ENCODE measurements around the gene COL16A1.
A peak's percentile ranks its signal among the peaks of the same experiment; 100 is the strongest.

The COL16A1 gene

DNA sequence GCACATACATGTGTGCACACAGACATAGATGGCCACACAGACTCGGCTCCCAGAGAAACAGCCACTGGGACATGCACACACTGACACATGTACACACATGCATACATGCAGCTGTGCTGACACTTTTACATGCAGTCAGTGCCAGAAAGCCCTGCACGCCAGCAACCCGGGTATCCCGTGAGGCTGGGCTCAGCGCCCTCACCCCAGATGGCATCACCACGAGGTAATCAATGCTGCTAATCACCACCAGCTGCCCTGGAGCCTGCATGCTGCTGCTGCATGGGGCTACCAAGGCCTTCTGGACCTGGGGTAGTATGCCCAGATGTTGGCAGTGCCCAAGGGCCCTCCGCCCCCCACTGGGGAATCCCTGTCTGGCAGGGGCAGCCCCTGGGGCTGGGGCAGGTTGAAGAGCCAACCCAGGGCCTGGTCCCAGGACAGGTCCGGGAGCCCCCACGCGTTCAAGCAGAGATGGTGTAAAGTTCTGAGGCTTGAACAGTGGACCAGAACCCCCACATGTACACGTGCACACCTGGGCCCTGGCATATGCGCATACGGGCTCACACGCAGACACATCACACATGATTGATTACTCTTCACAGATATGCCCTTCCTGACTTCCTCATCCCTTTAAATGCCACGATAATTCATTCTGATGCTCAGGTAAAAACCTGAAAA is 2.7 kb upstream of the COL16A1 start:
- DNase-seq (ENCODE audit: low read depth) = no peak

DNA sequence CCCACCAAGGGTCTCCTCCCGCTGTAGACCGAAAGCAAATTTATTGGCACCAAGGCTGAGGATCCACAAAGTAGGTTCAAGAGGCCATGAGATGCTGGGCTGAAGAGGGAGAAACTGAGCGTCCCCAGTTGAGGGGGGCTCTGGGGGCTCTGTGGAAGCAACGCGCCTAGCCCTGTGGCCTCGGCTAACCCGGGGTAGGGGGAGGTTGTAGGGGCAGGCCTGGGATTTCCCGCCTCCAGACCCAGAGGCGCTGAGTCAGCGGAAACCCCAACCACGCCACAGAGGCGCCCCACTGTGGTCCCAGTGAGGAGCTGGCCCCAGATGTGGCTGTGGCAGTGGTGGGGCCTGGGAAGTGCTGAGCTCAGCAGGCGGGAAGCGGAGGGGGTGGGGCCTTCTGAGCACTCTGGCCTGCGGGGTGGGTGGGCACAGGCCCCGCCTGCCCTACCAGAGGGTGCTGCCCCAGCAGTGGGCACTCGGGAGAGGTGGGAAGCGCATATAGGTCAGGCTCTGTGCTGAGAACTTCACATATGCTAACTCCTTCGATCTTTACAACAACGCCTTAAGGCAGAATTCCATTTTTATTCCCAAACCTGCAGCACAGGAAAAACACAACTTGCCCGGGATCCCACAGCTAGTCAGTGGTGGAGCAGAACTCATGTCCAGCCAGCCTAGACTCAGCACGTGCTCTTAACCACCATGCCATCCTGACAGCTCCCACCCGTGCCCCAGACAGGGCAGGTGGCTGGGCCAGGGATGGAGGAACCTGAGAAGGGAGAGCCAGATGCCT is 1.5 kb upstream of the COL16A1 start:
- peak; percentile 32 for DNase-seq (ENCODE audit: low read depth)

DNA sequence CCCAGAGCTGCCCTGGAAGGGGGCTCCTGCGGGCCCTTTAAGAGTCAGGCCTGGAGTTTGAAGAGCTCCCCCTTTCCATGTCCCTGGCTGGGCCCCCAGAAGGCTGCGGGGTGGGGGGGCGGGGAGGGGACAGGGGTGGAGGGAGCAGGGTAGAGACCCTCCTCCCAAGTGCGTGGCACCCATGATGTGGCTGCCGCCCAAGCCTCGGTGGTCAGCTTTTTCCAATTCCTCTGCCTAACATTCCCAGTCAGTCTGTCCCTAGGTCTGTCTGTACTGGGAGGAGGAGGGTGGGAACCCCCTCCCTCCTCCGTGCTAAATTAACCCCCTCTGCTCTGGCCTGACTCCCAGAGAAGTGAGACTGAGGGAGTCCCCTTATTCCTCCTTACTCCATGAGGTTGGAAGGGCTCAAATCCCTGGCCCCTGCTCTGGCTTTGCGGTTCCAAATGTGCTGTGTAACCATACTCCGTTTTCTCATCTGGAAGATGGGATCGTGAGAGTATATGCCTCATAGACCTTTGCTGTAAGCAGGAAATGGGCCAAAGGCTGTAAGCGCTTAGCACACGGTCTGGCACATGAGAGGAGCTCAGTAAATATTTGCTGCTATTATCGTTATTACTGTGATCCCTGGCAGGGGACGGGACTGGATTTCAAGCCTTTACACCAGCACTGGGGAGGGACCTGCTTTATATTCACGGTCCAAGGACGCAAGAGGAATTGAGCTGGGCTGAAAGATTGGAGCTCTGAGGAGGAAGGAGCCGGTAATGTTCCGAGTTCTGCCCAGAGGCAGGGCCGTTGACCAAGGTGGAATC is 658 bp upstream of the COL16A1 start:
- no peak for DNase-seq (ENCODE audit: low read depth)

DNA sequence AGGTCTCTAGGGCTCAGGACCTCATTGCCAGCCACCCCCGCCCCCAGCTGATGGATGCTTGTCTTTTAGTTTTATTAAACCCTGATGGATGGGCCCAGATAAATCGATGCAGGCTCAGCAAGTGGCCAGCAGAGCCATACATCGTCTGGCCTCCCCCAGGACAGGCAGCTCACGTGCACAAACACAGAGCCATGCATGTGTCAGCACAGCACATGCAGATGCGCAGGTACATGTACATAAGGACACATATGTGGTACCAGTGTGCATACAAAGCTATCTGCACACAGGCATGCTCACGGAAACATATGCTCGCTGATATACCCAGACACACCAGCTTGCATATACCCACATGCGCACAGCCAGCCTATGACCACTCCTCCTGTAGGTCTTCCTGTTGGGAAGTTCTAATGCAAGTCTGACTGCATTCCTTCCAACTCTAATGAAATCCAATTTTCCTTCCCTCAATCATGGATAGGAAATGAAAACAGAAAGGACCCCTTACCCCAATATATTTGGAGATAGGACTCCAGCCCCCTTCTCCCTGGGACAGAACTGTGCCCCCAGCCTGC is 897 bp downstream of the COL16A1 start:
- no peak for DNase-seq (ENCODE audit: low read depth)

DNA sequence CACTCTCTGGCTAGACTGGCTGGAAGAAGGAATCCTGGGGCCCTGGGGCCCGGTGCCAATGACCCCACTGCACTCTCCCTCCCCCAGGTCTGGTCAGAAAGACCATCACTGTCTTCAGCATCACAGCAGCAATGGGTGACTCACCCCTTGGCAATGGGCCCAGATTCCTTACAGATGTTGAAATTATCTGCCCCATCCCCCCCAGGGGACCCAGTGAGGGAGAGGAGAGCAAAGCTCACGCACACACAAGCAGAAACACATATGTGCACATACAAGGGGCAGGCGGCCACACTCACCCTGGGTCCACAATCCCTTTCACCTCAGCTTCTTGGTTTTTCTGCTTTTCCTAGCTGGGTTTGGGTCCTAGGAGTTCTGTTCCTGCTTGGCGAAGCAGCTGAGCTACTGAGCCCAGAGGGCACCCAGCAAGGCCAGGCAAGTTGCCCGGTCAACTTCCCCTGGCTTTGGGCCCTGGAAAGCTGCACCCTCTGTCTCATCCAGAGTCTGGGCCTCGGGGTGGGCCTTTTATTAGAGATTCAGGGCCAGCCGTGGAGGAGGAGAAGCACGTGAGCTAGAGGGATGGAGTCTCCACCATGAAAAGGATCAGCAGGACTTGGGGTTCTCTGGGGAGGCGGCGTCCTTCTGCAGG is 2.6 kb downstream of the COL16A1 start:
- DNase-seq (ENCODE audit: low read depth) = peak; percentile 20

DNA sequence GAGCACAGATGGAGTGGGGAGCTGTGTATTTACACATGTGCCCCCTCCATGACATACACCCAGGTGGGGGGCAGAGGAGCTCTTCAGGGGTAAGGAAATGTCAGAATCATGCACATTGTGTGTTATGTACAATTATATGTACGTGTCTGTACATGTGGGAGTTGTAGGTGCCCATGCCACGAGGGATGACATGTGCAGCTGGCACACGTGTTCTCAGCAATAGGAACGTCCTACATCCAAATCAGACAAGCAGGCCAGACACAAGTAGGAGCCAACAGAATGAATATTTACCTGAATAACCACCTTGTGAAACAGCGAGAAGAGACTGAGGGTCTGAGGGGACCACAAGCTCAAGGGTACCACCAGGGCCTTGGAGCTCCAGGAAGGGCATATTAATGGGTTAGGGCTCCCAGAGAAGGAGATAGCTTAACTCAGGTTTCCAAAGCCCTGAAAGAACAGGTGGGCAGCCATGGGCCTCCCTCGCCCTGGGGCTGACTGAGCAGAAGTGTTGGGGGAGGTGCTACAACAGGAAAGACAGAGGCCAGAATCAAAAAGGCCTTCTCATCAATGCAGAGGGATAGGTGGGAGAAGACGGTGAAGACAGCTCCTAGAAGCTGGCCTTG is 3.2 kb downstream of the COL16A1 start:
- no peak for DNase-seq (ENCODE audit: low read depth)

DNA sequence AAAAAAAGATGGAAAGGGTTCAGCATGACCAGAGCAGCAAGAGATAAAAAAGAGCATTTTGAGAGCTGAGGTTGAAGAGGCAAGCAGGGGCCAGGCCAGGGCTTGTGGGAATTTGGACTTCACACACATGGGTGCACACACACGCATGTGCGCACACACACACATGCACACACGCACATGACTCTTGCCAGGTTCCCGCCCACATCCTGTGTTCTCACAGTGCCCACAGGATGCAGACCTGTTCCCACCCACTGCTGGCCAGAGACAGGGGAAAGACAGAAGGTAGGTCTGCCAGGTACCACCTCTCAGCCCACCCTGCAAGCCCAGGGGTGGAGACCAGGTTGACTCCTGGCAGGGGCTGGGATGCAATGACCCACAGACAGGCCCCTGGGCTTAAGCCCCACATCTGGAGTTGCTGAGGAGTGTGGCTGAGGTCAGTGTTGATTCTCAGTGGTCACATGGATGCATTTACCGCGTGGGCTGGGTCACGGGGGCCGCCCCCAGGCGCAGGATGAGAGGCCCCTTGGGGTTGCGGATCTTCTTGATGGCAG is 4.4 kb downstream of the COL16A1 start:
- DNase-seq (ENCODE audit: low read depth) = no peak

DNA sequence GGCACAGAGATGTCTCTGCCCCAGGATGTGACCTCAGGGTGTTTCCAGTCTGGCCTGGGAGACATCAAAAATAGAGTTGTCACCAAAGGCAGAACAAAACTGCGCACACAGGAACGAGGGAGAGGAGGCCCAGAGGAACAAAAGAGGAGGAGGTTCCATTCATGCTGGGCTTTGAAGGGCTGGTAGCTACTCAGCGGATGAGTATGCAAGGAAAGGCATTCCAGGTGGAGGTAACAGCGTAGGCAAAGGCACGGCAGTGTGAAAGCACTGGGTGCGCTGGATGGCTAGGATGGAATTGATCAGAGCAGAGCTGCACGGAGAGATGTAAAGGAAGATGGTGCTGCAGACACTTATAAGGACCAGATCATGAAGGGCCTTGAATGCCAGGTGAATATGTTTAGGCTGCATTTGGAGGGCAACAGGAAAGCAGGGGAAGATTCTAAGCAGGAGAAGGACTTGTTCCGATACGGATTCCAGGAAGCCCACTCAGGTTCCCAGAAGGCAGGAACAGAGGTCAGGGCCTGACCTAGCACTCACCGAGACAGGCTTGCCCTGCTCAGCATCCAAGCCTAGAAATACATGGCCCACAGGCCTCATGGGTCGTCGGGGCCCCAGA is 6.3 kb downstream of the COL16A1 start:
- no peak for DNase-seq (ENCODE audit: low read depth)

DNA sequence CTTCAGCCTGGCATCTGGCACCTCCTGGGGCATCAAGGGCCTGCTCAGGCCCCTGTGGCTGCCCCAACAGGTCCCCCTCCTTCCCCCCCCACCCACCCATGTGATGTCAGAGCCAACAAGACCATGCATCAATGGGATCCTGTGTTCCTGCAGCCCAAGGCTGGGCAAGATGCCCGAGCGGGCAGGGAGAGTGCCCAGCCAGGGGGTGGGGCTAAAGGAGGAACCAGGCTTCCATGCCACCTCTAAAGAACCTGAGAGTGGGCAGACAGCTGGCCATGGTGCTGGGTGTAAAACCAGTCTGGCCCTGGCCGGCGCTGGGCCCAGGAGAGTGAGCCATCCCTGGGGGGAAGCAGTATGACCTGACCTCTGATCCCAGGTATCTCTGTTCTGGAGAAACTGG is 7.6 kb downstream of the COL16A1 start:
- no peak for DNase-seq (ENCODE audit: low read depth)

DNA sequence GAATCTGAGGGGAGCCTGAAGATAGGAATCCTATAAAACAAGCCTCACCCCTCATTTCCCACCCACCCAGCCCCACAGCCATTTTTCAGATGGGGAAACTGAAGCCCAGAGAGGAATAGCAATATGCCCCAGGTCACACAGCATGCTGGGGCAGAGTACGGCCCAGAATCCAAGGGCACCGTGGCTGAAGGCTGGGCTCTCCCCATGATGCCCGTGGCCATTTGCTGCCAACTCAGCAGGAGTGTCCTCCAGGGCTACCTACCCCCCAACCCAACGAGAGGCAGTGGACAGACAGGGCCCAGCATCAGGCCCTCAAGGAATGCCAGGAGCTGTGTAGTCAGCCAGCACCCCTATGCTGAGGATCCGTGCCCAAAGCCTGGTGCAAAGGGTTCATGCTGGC is 8.5 kb downstream of the COL16A1 start:
- DNase-seq (ENCODE audit: low read depth) = no peak

DNA sequence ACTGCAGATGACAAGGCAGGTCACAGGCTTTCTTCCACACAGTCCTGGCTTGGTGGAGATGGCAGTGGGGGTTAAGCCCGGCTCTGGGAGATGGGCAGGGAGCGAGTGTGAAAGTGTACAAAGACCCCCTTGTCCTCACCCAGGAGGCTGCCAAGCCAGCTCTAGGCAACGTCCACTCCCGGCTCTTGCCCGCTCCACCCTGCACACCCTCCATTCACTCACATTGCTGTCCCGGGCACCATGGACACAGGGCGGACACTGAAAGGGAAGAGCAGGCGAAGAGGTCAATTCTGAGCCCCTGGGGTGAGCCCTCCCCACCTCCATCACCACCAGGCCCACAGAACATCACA is 8.9 kb downstream of the COL16A1 start:
- DNase-seq (ENCODE audit: low read depth) = no peak

DNA sequence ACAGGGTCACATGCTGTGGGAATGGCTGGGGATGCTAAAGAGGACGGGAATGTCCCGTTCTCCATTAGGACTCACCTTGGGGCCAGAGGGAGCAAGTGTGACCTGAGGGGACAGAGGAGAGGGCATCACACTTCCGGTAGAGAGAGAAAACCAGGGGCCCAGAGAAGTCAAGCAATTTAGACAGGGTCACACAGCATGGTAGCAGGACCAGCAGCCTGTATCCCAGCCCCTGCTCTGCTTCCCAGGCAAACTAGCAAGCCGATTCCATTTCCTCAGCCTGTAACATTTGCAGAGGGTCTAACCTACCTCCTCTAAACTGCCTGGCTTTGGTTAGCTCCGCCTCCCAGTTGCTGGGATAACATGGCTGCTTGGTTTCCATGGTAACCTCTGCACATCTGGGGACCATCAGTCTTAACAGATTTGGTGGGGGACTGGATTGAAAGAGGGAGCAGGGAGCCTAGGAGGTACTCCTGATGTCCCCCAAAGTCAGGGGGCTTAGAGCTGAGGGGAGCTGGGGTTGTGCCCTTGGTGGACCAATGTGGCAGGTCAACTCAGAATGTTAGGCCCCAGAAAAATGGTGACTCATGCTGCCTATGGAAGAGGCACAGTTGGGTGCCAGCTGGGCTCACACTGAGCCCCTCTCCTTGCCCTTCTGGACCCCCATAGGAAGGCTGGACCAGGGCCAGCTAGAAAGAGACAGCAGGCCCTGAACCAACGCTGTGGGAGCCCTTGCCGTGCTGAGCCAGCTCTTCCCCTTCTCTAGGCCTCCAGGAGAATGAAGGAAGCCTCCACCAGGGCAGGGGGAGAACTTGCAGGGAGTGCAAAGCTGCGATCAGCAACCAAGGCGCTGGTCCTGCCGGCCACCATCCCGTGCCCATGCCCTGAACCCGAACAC is 9.5 kb downstream of the COL16A1 start:
- no peak for DNase-seq (ENCODE audit: low read depth)

DNA sequence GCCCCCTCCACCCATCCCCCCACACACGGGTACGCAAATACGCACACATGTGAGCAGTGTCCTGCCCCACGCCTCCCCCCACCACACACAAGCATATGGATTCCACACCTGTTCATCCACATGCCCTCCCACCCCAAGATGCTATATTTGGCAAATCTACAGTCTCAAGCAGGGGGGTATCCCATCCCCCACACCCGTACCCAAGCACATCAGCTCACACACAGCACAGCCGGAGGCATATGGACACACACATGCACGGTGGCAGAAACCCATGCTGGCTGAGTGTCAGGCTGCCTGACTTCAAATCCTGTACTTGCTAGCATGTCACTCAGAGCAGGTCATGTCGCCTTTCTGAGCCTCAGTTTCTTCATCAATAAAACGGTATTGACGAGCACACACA is 10.6 kb downstream of the COL16A1 start:
- DNase-seq (ENCODE audit: low read depth) = no peak

DNA sequence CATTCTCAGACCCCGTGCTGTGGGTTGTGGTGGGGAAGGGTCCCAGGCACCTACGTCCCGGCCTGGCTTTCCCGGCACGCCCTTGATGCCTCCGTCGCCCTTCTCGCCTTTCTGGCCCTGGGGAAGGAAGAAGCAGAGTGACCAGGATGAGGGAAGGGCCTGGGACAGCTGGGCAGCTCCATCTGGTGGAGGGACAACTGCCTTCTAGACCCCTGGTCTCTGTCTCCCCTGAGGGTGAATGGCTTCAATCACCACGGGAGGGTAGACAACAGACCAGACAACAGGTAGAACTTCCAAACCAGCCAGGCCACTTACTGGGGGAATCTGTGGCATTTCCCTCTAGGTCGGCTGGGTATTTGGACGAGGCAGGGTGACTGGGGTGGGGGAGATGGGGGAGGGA is 11.9 kb downstream of the COL16A1 start:
- DNase-seq (ENCODE audit: low read depth) = no peak

DNA sequence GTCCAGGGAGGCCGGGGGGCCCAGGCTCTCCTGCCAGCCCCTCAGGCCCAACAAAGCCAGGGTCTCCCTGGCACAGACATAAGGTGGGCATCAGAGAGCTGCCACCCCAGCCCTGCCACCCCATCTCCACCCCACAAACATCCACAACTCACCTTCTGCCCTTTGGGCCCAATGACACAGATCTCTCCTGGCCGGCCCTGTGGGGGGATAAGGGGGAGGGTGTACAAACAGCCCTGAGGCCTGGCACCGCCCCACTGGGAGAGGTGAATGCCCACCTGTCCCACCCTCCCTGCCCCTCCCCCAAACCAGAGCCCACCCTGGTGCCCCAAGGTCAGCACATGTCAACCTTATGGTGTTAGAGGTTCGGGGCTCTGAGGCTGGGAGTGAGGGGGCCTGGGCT is 12.4 kb downstream of the COL16A1 start:
- no peak for DNase-seq (ENCODE audit: low read depth)

DNA sequence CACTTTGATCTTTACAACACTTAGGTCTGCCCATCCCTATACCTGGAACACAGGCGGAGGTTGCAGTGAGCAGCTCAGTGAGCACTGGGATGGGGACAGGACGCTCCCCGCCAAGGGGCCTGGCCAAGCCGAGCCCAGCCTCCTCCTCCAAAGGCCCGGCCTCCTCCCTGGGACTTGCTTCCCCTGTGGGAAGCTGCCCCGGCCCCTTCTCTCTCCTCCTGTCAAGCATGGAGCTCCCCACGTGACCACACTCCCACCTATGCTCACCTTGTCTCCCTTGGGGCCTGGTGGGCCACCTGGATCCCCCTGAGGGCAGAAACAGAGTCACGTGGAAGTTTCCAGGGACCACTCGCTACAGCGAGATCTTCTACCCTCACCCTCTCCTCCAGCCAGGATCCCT is 12.9 kb downstream of the COL16A1 start:
- DNase-seq (ENCODE audit: low read depth) = no peak

DNA sequence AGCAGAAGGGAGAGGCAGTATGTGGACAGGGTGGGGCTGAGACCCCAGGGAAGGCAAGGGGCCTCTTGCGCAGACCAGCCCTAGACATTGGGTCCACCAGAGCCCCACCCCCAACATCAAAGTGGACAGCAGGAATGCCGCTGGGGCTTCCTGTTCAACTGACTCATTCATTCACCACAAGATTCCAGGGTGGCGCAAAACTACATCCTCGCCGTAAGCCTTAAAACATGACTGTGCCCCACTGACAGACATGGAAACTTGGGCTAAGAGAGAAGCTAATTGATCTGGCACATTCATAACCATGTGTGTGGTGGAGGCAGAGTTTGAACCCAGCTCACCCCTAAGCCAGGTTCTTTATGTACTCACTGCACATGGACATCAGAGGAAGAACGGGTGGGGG is 14.0 kb downstream of the COL16A1 start:
- DNase-seq (ENCODE audit: low read depth) = no peak

DNA sequence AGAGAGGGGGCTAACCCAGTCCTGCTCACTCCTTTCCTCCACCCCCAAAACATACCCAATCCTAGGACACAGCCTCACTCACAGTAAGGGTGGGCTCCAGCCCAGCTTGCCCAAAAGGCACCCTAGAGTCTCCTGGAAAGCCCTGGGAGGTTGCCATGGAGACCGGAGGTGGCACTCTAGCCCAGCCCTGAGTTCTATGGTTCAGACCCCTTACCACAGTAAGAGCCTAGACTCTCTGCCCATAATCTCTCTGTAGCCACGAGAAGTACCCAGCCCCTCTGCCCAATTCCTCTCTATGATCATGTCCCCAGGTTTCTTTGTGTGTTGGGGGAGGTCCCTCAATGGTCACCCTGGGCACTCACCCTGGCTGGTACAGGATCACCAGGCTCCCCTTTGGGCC is 14.4 kb downstream of the COL16A1 start:
- DNase-seq (ENCODE audit: low read depth) = no peak

DNA sequence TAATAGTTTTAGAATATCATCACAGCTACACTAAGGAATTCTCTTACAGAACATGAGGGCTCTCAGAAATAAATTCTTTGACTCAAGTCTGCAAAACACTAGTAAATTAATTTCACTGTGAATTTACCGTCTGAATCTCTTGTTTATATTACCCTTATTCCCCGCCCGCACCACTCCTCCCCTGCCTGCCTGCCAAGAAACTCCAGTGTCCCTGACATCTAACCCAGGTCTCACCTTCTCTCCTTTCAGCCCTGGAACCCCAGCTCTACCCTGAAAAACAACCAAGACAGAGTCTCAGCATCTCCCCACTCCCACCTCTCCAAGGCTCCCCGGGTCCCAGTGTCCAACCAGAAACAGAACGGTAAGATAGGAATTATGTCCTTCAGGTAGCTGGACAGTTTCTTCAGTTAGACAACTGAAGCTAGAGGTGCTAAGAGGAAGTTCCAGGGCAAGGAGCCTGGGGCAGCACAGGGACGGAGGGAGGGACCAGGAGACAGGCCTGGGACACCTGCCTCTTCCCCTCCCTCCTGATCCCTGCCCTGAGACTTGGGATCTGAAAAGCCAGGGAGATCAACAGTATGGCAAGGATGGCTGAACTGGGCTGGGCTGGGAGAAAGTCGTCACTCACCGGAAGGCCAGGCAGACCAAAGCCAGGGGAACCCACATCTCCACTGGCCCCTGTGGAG is 15.4 kb downstream of the COL16A1 start:
- DNase-seq (ENCODE audit: low read depth) = no peak
